GM18517 (cell line): ENCODE measurements around the gene COL23A1.
"Not testable (repeated sequence)": the region's sequence is repeated elsewhere in the genome, so short reads cannot be mapped to it uniquely, and the experiment has no call there.

Experiments
- ATAC-seq: cut with Tn5 transposase; IDR thresholded peaks from one replicate; pipeline ENCODE4 v1.9.1; 2021; ENCODE audit warnings: mild to moderate bottlenecking, moderate library complexity; ENCODE audit not compliant: unreplicated experiment

COL23A1 gene

DNA sequence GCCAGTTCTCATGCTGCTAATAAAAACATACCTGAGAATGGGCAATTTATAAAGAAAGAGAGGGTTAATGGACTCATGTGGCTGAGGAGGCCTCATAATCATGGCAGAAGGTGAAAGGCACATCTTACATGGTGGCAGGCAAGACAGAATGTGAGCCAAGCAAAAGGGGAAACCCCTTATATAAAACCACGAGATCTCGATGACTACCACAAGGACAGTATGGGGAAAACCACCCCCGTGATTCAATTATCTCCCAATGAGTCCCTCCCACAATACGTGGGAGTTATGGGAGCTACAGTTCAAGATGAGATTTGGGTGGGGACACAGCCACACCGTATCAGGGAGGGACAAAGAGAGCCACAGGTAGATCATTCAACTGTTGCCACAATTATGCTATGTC is 272.5 kb downstream of the COL23A1 start:
- not testable (repeated sequence) for ATAC-seq

DNA sequence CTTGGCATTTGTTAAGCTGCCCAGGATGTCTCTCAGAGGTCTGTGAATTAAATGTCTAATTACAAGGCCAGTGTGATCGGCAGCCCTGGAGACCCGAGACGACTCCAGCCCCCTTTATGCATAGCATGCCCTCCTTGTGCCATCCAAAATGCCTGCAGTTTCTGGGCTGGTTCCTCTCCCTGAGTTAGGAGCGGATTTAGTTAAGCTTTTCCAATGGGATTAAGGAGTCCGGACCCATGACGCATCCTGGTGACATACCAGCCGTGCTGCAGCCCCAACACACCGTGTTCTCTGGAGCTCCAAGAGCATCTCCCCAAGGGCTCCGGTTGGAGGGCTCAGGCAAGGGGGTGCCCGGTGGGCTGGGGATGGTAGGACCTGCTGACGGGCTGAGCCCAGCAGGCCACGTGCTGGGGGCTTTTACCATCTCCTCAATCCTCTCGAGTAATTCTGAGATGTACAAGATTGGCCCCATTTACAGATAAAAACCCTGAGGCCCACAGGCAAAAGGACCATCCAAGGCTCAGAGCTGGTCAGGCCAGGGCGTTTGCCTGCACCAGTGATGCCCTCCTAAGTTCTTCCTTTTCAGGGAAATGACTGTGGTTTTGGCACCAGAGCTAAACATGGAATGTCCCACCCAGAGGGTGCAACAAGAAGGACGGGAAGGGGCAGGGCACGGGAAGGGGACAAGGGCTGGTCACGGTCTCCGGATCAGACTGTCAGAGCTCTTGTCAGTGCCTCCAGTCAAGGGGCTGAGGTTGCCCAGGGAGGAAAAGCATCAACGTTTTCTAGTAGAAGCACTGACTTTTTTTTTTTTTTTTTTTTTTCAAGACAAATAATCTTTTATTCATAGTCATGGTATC is 275.0 kb downstream of the COL23A1 start:
- ATAC-seq, result no peak

DNA sequence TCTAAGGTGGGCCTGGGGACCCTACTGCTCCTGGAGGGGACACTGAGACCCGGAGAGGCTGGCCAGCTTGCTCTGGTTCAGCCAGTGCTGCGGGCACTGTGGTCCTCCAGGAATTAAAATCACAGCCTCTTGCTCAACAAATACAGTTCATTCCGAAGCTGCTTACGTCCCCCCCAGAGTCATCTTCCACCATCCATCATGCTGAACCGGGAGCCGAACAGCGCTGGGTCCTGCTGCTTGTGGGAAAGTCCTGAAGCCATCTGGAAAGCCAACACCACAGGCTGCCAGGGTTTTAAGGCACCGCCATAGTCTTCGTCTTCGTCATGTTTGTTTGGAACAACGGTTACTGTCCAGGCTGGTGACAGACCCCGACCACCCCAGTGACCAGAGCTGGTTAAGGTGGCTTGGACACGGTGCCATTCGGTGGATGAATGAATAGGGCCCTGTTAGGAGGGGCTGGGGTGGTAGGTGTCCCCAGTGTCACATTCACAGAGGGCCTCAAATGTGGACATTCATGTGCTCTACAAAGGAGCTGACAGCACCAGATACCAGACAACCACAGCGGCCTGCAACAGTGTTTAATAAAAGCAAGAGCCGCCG is 276.0 kb downstream of the COL23A1 start:
- ATAC-seq, result no peak

DNA sequence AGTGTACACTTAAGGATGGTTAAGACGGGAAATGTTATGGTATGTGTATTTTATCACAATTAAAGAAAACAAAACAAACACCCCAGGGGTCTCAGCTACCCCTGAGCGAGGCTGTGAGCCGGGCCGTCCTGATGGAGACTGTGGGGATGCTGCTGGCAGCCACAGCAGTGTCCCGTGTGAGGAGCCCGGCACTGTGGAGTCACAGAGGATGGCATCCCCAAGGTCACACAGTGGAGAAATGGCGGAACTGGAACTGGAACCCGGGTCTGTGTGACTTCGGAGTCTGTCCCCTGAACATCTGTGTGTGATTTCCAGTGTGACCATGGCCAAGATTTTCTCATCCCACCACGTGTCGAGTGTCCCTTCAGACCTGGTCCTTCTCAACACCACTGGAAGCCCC is 276.9 kb downstream of the COL23A1 start:
- no peak for ATAC-seq

DNA sequence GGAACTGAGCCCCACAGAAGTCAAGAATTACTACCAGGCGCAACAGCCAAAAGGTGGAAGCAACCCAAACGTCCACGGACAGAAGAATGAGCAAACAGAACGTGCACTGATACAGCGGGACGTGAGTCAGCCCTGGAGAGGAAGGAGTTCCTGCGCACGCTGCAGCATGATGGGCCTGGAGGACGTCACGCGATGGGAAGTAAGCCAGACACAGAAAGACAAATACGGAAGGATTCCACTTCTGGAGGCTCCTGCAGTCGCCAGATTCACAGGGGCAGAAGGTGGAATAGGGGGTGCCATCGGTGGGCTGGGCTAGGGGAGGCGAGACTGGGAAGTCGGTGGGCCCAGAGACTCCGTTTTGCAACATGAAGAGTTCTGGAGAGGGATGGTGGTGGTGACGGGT is 277.3 kb downstream of the COL23A1 start:
- no peak for ATAC-seq

DNA sequence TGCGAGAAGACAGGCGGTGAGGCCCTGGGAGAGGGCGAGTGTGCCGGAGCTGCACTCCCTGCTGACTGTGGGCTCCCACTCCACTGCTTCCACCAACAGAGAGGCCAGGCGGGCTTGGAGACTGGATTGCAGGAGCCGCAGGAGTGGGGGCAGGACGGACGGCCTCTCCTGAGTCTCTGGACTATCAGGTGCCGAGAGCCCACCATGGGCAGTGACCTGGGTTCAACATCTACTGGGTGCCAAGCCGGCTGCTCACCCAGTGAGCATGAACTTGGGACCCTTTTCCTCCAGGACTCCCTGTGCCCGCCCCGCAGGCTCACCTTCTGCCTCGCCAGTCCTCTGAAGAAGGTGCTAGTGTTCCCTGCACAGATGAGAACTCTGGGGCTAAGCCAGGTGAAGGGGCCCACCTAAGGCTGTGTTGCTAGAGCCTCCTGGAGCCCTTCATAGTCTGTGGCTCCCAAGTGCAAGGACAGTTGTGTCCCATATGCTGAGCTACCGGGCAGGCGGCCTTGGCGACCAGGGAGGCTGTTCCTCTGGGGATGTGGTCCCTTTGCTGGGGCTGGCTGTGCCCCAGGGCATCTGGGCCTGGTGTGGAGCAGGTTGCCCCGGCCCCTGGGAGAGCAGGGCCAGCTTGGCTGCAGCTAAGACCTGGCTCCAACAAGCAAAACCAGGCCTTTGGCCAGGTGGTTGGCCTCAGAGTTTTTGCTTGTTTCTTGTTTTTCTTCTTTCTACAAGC is 279.9 kb downstream of the COL23A1 start:
- no peak for ATAC-seq

DNA sequence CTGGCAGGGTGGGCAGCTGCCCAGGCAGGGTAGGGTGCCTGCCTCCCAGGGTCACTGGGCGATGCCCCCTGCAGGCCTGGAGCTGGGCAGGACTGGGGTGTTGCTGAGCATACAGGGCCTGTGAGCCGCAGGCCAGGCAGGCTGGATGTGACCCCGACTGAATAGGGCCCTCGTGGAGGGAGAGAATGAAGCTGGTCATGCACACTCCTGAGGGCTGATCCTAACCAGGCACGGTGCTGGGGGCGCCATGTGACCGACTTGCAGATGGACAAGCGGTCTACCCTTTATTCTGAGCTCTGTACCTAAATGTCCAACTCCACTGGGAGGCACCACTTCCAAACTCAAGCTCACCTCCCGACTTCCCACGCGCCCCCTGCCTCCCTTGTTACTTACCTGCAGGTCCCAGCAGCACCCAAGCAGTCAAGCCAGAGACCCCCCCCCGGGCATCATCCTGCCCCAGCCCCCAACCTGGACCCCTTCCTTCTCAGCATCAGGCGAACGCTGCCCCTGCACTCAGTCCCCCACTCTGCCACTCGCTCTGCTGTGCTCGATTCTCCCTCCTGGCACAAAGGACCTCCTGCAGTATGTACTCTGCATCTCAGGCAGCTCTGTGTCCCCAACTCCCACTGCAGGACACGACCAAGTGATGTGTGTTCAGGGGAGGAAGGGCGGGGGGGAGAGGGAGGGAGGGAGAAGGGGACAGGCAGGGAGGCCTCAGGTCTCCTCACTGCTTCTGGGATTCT is 280.8 kb downstream of the COL23A1 start:
- no peak for ATAC-seq

DNA sequence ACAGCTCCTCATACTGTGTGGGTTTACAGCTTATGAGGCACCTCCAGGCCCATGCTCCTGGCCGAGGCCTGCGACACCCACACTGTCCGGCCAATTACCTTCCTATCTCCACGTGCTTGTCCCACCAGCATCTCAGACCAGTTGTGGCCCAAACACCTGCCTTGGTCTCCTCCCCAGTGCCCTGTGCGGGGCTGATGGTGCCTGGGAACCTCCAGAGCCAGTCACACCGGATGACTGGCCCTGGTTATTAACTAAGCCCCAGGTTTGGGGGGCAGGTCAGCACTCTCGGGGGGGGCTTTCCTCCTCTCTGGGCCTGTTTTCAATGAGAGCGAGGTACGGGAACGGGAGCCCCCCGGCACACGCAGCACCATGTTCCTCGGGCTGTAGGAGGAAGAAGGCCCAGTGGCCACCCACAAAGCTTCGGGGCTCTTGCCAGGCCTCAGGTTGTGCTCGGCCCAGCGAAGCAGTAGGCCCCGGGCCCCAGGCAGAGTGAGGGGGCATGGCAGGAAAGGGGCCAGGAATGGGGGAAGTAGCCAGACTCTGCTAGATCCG is 281.6 kb downstream of the COL23A1 start:
- no peak for ATAC-seq

DNA sequence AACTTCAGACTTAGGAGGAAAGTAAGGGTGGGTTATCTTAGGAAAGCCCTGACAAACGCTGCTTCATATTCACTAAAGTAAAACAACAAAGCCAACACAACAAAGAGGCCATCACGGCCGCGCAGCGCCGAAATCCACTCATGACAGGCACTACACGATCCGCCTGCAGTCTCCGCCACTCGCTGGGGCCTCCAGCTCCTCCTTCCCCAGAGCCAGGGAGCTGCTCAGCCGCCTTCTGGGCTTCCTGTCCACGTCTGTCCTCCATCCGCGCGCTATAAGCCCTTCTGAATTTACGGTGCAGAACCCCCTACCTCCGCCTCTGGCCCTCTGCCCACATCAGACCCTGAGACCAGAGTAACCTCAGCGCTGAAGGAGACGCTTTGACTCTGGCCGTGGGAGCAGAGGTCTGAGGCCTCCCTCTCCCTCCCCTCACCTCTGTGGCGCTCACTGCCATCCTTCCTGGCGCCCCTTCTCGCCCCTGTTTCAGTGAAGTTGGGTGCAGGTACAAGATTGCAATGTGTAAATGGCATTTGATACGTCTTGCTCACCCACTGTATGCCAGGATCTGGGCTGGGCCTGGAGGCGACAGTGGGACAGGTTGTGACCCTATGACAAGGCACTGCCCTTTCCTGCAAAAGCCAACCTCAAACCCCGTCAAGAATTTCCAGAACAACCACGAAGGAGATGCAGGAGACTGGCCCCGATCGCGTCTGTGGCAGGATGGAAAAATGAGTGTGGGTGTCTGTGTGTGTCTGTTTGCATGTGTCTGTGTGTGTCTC is 282.7 kb downstream of the COL23A1 start:
- ATAC-seq, result no peak

DNA sequence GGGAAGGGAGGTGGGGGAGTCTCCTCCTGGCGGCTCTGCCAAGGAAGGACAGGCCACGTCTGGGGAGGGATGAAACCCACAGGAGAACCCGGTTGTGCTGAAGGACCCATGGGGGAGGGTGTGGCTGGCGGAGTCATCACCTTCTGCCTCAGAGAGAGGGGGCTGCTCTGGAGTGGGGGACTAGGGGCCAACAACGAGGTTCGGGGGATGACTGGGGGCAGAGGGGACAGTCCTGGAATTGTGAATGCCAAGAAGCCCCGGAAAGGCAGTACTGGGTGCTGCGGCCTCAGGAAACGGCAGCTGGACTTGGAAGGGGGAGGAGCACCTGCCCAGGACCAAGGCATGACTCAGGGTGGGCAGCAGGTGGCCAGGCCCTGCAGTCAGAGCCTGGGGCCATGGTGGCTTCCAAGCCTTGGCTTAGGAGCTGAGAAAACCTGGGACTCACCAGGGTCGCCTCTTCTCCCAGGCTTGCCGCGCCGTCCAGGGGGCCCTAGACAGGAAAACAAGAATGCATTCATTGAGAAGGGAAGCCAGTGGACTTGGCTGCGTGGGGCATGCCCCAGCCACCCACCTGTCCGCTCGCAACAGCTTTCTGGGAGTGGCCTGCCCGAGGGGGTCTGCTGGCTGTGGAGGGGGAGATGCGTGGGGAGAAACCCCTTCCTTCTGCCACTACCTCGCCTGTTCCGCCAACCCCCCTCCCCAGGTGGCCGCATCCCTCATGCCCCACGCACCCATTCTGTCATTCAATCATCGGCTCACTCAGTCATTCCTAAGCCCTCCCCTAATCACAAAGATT is 283.6 kb downstream of the COL23A1 start:
- ATAC-seq, result no peak

DNA sequence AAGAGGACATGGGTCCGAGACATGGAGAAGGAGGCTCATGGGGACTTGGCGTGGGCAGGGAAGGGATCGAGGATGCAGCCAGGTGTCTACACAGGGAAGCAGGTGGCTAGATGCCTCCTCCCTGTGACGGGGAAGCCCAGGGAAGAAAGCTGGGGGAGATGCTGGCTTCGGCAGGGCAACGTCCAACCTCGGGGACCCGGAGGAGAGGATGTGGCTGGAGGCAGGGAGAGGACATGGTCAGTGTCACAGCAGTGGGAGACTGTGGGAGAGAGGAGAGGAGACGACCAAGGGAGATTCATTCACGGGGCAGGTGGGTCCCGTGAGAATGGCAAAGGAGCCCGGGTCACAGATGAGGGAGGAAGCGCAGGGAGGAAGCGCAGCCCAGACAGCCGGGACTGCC is 284.4 kb downstream of the COL23A1 start:
- ATAC-seq, result no peak

DNA sequence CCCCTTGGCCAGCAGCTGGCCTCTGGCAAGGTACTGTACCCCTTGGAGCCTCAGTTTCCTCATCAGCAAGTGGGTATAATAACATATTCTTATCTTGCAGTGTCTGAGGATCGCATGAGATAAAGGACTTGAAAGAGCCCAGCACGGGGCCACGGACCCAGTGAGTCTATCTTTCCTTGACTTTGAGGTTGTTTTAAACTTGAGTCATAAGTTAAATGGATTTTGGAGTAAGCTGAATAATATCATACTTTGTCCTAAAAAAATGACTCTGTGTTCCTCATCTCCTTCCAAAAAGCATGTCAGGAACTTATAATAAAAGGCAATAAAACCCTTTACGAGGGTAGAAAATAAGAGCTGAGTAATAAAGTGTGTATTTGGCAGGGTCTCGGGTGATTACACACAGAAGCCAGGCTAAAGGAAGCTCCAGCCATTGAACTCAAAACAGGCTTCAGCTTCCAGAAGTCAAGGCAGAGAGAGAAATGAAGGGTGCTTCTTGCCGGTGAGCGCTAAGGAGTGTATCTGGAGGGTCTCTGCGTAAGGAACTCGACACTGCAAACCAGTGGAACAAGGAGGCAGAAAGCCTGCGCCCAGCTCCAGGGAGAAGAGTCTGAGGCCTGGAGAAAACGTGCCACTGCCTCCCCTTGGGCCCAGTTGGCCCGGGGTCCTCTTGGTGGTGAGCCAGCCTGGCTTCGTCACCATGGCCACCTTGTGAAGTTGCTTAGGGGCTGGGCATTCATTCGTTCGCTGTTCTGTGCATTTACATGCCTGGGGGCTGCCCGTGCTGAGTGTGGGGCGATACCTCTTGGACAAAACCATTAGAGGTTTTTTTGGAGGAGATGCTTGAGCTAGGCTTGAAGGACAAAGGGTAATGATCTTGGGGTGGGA is 285.2 kb downstream of the COL23A1 start:
- no peak for ATAC-seq

DNA sequence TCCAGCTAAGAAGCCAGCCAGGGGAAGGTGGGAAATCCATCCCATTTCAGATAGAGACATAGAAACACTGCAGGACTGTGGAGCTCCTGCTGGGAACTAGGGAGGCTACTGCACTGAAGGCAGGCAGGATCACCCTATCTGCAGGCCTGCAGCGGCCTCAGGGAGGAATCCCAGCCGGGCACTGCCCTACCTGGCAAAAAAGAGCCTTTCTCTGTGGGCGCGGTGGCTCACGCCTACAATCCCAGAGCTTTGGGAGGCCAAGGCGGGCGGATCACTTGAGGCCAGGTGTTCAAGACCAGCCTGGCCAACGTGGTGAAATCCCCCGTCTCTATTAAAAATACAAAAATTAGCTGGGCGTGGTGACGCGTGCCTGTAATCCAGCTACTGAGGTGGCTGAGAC is 286.2 kb downstream of the COL23A1 start:
- no peak for ATAC-seq

DNA sequence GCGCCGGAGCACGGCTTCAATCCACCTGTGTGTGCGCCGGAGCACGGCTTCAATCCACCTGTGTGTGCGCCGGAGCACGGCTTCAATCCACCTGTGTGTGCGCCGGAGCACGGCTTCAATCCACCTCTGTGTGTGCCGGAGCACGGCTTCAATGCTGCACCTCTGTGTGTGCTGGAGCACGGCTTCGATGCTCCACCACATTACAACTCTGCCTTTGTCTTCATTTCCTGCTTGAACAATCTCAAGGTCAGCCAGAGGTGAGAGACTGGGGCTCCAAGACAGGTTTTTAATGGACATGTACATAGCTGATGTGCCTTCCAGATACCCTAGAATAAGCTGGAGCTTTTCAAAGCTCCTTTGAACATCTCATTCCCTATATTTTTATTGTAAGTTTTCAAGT is 287.9 kb downstream of the COL23A1 start:
- not testable (repeated sequence) for ATAC-seq

DNA sequence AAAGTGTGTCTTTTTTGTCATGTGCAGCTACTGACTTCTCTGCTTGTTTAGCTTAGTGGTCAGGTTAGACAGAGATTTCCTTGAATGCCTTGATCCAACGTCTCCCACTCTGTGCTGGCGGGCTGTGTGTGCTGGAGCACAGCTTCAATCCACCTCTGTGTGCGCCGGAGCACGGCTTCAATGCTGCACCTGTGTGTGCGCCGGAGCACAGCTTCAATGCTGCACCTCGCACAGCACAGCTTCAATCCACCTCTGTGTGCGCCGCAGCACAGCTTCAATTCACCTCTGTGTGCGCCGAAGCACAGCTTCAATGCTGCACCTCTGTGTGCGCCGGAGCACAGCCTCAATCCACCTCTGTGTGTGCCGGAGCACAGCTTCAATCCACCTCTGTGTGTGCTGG is 288.6 kb downstream of the COL23A1 start:
- no peak for ATAC-seq

DNA sequence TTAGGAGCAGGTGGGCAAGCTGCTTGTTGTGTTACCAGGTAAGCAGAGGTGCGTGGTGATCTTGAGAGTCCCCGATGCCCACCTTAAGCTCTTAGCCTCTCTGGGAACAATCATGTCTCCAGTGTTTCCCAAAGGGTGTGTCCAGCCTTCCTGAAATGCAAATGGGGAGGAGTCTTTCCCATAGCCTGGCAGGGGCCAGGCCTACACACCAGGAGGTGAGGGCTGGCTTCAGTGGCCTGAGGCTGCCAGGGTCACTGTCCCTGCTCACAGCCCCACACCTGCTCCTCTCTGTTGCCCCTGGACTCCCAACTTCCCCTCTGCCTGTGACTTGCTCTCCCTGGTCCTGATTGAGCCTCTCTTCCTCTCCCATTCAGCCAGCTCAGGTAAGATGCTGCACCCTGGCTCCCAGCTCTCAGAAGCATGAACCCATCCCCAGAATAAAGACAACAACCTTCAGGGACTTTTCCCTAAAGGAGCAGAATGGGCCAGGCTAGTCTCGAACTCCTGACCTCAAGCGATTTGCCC is 291.8 kb downstream of the COL23A1 start:
- ATAC-seq, result no peak

DNA sequence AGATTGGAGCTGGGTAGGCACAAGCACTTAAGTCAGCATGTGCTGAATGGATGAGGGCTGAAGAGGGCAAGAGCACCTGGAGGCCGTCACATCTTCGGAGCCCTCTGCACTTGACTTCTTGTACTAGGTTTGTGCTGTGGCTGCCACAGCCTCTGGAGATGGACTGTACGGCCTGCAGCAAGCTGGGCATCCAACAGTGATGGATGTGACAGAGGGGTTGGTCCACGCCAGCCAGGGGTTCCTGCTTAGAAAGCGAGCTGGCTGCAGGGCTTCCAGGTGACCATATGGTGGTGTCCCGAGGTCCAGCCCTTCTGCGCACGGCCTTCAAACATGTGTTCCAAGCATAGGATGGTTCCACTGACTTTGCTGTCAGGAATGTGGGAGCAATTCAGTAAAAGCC is 292.4 kb downstream of the COL23A1 start:
- ATAC-seq, result no peak

DNA sequence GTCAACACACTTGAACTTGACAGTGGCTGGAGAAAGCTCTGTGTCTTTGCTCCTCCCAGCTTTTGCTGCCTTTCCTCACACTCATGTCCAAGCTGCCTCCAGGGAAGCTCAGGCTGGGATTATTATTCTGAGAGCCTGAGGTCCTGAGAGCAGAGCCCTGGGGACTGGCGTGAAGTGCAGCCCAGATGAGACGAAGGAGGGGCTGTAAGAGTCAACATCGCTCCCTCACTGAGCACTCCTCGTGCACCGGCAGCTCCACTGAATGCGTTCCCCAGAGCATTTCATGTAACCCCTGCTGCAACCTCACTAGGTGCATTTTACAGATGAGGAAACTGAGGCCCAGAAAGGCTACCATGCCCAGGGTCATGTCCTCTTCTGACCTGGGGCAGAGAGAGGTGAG is 294.1 kb downstream of the COL23A1 start:
- no peak for ATAC-seq
